ENCODE measurements around the gene SASH1. TPM values are rescaled to one million over a fixed set of nuclear protein-coding genes. Genes with fewer than 3 reads are reported as not detected.
A peak's percentile ranks its signal among the peaks of the same experiment; 100 is the strongest.

SASH1 gene
- total and polyA plus RNA-seq, 2 experiments from 2014 or later = 7.5 to 7.8 TPM

DNA sequence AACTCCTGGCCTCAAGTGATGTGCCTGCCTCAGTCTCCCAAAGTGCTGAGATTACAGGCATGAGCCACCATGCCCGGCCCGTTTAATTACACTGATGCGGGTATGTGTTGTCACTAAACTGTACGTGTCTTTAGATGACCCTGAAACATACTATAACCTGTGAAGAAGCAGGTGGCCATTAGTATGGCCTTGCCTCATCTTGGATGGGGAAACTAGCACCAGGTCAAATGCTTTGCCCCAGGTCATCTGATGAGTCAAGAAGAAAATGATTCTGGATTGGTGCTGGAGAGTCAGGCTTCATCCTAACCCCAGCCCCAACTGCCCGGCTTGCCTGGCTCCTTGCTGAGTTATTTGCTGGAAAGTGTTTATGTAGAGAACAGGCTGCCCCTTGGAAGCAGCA, 2.9 kb upstream of the SASH1 start:
- 98% methylated on average over 5 of the region's 5 CpGs for WGBS (ENCODE audit: low lambda C conversion rate, missing lambda C conversion rate)

DNA sequence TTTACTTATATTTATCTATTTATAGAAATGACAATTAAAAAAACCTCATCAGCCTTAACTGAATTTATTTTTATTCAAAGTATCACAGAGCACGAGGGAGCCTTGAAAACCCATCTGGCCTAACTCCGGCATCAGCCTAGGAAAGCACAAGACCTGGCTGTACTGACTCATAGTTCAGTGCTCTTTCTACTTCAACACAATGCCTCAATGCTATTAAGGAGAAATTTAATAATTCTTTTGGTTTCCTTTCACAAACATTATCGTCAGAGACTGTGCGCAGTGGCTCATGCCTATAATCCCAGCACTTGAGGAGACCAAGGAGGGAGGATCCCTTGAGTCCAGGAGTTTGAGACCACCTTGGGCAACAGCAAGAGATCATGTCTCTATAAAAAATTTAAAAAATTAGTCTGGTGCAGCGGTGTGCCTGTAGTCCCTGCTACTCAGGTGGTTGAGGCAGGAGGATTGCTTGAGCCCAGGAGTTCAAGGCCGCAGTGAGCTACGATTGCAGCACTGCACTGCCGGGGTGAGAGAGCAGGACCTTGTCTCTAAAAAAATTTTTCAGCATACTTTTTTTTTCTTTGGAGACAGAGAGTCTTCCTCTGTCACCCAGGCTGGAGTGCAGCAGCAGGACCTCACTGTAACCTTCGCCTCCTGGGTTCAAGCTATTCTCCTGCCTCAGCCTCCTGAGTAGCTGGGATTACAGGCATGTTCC, 1.9 kb upstream of the SASH1 start:
- Histone ChIP-seq H3K9me3 (ENCODE audit: low read depth) (no peaks in the 10 kb centered on the region), H3K27me3 (no peaks in the 10 kb centered on the region), H3K79me2 (no peaks in the 10 kb centered on the region), H3K4me1 (ENCODE audit: insufficient read depth) (peaks cover 14% of the 10 kb centered on the region), H3K36me3 (replicated peaks; ENCODE audit: insufficient read depth, low read depth) (no peaks in the 10 kb centered on the region), H3K27ac (no peak overlapping the region), H3K4me2 (no peak overlapping the region), H4K20me1 (ENCODE audit: insufficient read depth, poor library complexity, severe bottlenecking) (no peaks in the 10 kb centered on the region), H3K9me2 (replicated peaks; ENCODE audit: insufficient read depth) (no peaks in the 10 kb centered on the region), H3K4me3 (no peak overlapping the region), H2AFZ (no peak overlapping the region)
- 96% methylated on average over 9 of the region's 9 CpGs for WGBS (ENCODE audit: low lambda C conversion rate, missing lambda C conversion rate)
- TF ChIP-seq EZH2phosphoT487 (IDR thresholded peaks at IDR 0.05; ENCODE audit: low read depth, severe bottlenecking, unreplicated experiment) (no peak), EZH2 (IDR thresholded peaks at IDR 0.05; ENCODE audit: borderline replicate concordance) (no peak)
- TF ChIP-seq, protein P1, sequence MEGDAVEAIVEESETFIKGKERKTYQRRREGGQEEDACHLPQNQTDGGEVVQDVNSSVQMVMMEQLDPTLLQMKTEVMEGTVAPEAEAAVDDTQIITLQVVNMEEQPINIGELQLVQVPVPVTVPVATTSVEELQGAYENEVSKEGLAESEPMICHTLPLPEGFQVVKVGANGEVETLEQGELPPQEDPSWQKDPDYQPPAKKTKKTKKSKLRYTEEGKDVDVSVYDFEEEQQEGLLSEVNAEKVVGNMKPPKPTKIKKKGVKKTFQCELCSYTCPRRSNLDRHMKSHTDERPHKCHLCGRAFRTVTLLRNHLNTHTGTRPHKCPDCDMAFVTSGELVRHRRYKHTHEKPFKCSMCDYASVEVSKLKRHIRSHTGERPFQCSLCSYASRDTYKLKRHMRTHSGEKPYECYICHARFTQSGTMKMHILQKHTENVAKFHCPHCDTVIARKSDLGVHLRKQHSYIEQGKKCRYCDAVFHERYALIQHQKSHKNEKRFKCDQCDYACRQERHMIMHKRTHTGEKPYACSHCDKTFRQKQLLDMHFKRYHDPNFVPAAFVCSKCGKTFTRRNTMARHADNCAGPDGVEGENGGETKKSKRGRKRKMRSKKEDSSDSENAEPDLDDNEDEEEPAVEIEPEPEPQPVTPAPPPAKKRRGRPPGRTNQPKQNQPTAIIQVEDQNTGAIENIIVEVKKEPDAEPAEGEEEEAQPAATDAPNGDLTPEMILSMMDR (IDR thresholded peaks at IDR 0.05; ENCODE audit: poor library complexity) = no peak
- DNase-seq (ENCODE audit: low spot score) = no peak

More for the DNA sequence above, 2.9 kb upstream of the SASH1 start:
- TF ChIP-seq, protein P1 (IDR thresholded peaks at IDR 0.05; ENCODE audit: poor library complexity) = no peak
- no peak for TF ChIP-seq EZH2 (IDR thresholded peaks at IDR 0.05; ENCODE audit: borderline replicate concordance)
- no peak for TF ChIP-seq EZH2phosphoT487 (IDR thresholded peaks at IDR 0.05; ENCODE audit: low read depth, severe bottlenecking, unreplicated experiment)
- Histone ChIP-seq H3K27me3 (no peaks in the 10 kb centered on the region), H3K9me2 (replicated peaks; ENCODE audit: insufficient read depth) (no peaks in the 10 kb centered on the region), H3K79me2 (no peaks in the 10 kb centered on the region), H3K36me3 (replicated peaks; ENCODE audit: insufficient read depth, low read depth) (no peaks in the 10 kb centered on the region), H3K4me3 (no peak overlapping the region), H3K9me3 (ENCODE audit: low read depth) (no peaks in the 10 kb centered on the region), H3K4me1 (ENCODE audit: insufficient read depth) (peaks cover 7% of the 10 kb centered on the region), H2AFZ (no peak overlapping the region), H3K27ac (no peak overlapping the region), H3K4me2 (no peak overlapping the region), H4K20me1 (ENCODE audit: insufficient read depth, poor library complexity, severe bottlenecking) (no peaks in the 10 kb centered on the region)
- no peak for DNase-seq (ENCODE audit: low spot score)

DNA sequence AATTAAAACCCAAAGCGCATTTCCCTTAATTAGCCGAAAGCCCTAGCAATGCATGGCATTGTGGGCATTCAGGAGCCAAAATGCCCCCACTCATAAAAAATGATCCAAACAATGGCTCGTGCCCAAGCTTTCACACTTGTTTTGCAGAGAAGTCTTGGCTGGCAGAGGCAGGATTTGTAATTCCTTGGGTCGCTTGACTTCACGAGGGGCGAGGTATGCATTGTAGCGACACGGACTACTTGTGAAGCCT, 613 bp upstream of the SASH1 start:
- H3K9me3 ChIP-seq (ENCODE audit: low read depth) = no peaks in the 10 kb centered on the region
- peak overlapping the region; percentile 47 for H3K4me3 ChIP-seq
- peak overlapping the region; percentile 61 for H2AFZ ChIP-seq
- H3K27me3 ChIP-seq = no peaks in the 10 kb centered on the region
- H3K27ac ChIP-seq = peak overlapping the region; percentile 86
- no peaks in the 10 kb centered on the region for H4K20me1 ChIP-seq (ENCODE audit: insufficient read depth, poor library complexity, severe bottlenecking)
- H3K4me1 ChIP-seq (ENCODE audit: insufficient read depth) = peaks cover 14% of the 10 kb centered on the region
- H3K36me3 ChIP-seq (replicated peaks; ENCODE audit: insufficient read depth, low read depth) = no peaks in the 10 kb centered on the region
- H3K4me2 ChIP-seq = peak overlapping the region; percentile 87
- TF ChIP-seq, protein P1 (IDR thresholded peaks at IDR 0.05; ENCODE audit: poor library complexity) = no peak
- TF ChIP-seq EZH2 (IDR thresholded peaks at IDR 0.05; ENCODE audit: borderline replicate concordance) = no peak
- 5% methylated on average over 8 of the region's 8 CpGs for WGBS (ENCODE audit: low lambda C conversion rate, missing lambda C conversion rate)
- no peaks in the 10 kb centered on the region for H3K9me2 ChIP-seq (replicated peaks; ENCODE audit: insufficient read depth)
- no peak for DNase-seq (ENCODE audit: low spot score)
- H3K79me2 ChIP-seq = peaks cover 5% of the 10 kb centered on the region
